Gastroesophageal sphincter (tissue), 4 donors: ENCODE measurements around the gene LMNA. TPM values are rescaled to one million over a fixed set of nuclear protein-coding genes. Genes with fewer than 3 reads are reported as not detected.

Source experiments
- ATAC-seq: fragments of 150-250 bp; one replicate; pipeline ENCODE4 v1.9.1; 2016; ENCODE audit warnings: mild to moderate bottlenecking, moderate library complexity
- H3K27ac ChIP-seq, 4 donors: fragments of 200-600 bp; sonication (generic) in 3 of 4; 1 replicate in 3 of 4; 2 replicates in 1 of 4; pipeline ENCODE4 v1.5.1; 2016 to 2019
- H3K27me3 ChIP-seq: fragments of 200-600 bp; sonication (generic); one replicate; pipeline ENCODE4 v1.5.1; 2019
- H3K36me3 ChIP-seq, 2 donors: fragments of 200-600 bp; sonication (generic); one replicate each; pipeline ENCODE4 v1.5.1; 2019; ENCODE audit warnings: control low read depth in 1 of 2
- H3K4me1 ChIP-seq, 3 donors: fragments of 200-600 bp; sonication (generic); 1 replicate in 2 of 3; 2 replicates in 1 of 3; pipeline ENCODE4 v1.5.1; 2016 to 2019; ENCODE audit warnings: control low read depth in 2 of 3
- H3K4me3 ChIP-seq, 2 donors: fragments of 200-600 bp; sonication (generic); one replicate each; pipeline ENCODE4 v1.5.1; 2019; ENCODE audit warnings: mild to moderate bottlenecking in 1 of 2, moderate library complexity in 1 of 2
- H3K9me3 ChIP-seq, 3 donors: fragments of 200-600 bp; sonication (generic); one replicate each; pipeline ENCODE4 v1.5.1; 2017 to 2019; ENCODE audit warnings: control low read depth in 2 of 3
- EP300 ChIP-seq: sonication (generic); formaldehyde crosslinking; IDR thresholded peaks from one replicate; pipeline ENCODE4 v1.6.1; 2017; ENCODE audit warnings: antibody characterized with exemption, mild to moderate bottlenecking
- POLR2A ChIP-seq, 2 donors: fragments of 450-650 bp; IDR thresholded peaks; one replicate each; pipeline ENCODE4 v1.6.1; 2017; ENCODE audit warnings: antibody characterized with exemption in 2 of 2, mild to moderate bottlenecking in 2 of 2, moderate library complexity in 1 of 2
- POLR2AphosphoS5 ChIP-seq: sonication (generic); formaldehyde crosslinking; IDR thresholded peaks from one replicate; pipeline ENCODE4 v1.6.1; 2017; ENCODE audit warnings: antibody characterized with exemption
- WGBS, 2 donors: methylation state at CpG; one replicate each; pipeline ENCODE4 v1.1.5; 2018; ENCODE audit warnings: low coverage in 1 of 2; 5-methylcytosine and 5-hydroxymethylcytosine counted together
- total RNA-seq, 4 donors: library from RNA; depleted of rRNA; stranded (reverse); fragments of >200 nt; gene quantifications; one replicate each; pipeline ENCODE4 v1.1.0, GENCODE V29; 2016
- TF ChIP-seq, protein P1 (sequence below), 4 experiments: fragments of 200-600 bp in 2 of 4; fragments of 450-650 bp in 2 of 4; sonication (generic) in 1 of 4; IDR thresholded peaks; one replicate each; pipeline ENCODE4 v1.5.1; 2017 to 2019; ENCODE audit warnings: antibody characterized with exemption in 4 of 4, mild to moderate bottlenecking in 2 of 4, moderate library complexity in 2 of 4

LMNA gene
- total RNA-seq, 4 donors from 2014 or later: 327 to 617 (median 519) TPM

DNA sequence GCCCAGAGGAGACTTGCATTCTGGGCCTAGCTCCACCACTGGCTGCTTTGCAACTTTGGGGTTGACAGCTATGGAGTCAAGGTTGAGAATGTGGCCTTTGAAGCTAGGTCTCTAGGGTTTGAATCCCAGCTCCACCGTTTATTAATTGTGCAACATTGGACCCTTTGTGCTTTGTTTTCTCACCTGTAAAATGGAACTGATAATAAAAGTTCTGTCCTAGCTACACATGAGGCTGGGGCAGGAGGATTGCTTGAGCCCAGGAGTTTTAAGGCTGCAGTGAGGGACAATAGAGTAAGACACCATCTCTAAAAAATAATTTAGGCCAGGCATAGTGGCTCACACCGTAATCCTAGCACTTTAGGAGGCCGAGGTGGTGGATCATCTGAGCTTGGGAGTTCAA is 15.2 kb upstream of the LMNA start:
- no peak for ATAC-seq
- Histone ChIP-seq H3K27me3 (no peaks in the 10 kb centered on the region), H3K36me3 (no peaks in the 10 kb centered on the region), H3K27ac (peak overlapping the region in 2 of 4 donors; percentile 26 to 88), H3K9me3 (no peaks in the 10 kb centered on the region), H3K4me1 (peaks cover 7 to 68% (median 48%) of the 10 kb centered on the region in 3 donors), H3K4me3 (no peak overlapping the region)
- 0% methylated on average over 1 of the region's 3 CpGs; no CpG with 5 or more reads in 1 of the 2 donors for WGBS, 2 donors
- TF ChIP-seq POLR2AphosphoS5 (no peak), EP300 (no peak), POLR2A (IDR thresholded peaks at IDR 0.05) (no peak)
- TF ChIP-seq, protein P1, sequence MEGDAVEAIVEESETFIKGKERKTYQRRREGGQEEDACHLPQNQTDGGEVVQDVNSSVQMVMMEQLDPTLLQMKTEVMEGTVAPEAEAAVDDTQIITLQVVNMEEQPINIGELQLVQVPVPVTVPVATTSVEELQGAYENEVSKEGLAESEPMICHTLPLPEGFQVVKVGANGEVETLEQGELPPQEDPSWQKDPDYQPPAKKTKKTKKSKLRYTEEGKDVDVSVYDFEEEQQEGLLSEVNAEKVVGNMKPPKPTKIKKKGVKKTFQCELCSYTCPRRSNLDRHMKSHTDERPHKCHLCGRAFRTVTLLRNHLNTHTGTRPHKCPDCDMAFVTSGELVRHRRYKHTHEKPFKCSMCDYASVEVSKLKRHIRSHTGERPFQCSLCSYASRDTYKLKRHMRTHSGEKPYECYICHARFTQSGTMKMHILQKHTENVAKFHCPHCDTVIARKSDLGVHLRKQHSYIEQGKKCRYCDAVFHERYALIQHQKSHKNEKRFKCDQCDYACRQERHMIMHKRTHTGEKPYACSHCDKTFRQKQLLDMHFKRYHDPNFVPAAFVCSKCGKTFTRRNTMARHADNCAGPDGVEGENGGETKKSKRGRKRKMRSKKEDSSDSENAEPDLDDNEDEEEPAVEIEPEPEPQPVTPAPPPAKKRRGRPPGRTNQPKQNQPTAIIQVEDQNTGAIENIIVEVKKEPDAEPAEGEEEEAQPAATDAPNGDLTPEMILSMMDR (IDR thresholded peaks at IDR 0.05): no peak

DNA sequence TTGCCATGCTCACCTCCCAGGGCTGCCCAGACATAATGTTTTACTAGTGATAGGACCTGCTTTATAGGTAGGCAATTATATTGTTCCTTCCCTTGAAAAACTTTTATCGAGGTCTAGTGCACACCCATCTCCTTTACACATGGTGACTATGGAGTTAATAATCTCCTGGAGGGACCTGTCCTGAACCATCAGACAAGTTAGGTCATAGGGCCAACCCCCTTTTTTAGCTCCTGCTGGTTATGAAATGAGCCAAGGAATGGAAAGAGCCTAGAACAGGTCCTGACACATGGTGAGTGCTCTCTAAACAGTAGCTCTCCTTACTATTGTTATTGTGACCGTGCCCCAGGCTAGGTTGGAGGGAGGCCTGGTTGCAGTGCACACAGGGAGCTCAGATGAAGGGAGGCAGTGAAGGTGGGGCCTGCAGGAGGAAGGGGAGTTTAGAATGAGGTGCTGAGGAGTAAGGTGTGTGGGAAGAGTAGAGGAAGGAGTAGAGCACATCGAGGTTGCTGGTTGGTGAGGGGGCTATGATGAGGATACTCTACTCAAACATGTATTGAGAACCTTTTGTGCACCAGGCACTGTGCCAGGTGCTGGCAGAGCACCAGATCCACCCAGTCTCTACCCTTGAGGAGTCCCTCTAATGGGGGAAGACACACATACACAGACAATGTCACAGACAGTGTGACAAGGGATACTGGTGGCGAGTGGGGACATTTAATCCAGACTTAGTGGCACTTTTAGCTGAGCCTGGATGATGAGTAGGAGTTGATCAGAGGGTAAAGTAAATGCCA is 14.1 kb upstream of the LMNA start:
- Histone ChIP-seq H3K27ac (peak overlapping the region in 3 of 4 donors; percentile 41 to 97 (median 94)), H3K4me1 (peaks cover 14 to 80% (median 59%) of the 10 kb centered on the region in 3 donors), H3K36me3 (no peaks in the 10 kb centered on the region), H3K4me3 (no peak overlapping the region), H3K9me3 (no peaks in the 10 kb centered on the region), H3K27me3 (no peaks in the 10 kb centered on the region)
- ATAC-seq: no peak
- 58 to 59% methylated on average over 3 to 4 of the region's 4 CpGs for WGBS, 2 donors
- TF ChIP-seq POLR2A (IDR thresholded peaks at IDR 0.05) (no peak), EP300 (no peak), POLR2AphosphoS5 (no peak)
- TF ChIP-seq, protein P1 (IDR thresholded peaks at IDR 0.05): no peak

DNA sequence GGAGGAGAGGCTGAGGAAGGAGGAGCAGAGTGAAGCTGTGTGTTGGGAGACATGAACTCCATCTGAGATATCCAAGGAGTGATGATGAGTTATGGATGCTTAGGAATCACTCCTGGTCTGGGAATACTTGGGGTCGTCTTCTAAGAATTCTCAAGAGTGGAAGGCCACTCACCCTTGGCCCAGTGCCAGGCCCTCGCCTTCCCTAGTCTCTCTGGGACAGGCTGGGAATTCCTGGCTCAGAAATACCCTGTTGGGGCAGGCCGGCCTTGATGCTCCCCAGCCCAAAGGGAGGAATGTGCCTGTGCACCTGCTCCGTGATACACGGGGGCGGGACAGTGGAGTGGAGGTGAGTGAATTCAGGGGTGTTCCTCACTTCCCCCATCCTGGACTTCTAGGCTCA is 12.6 kb upstream of the LMNA start:
- H3K27me3 ChIP-seq: no peaks in the 10 kb centered on the region
- H3K9me3 ChIP-seq: no peaks in the 10 kb centered on the region
- 40 to 53% methylated on average over 1 to 2 of the region's 6 CpGs for WGBS, 2 donors
- H3K4me3 ChIP-seq: no peak overlapping the region
- ATAC-seq: no peak
- TF ChIP-seq, protein P1 (IDR thresholded peaks at IDR 0.05): no peak
- TF ChIP-seq POLR2AphosphoS5 (no peak), EP300 (no peak), POLR2A (IDR thresholded peaks at IDR 0.05) (no peak)
- H3K27ac ChIP-seq: peak overlapping the region in 3 of 4 donors; percentile 94 to 98 (median 97)
- peaks cover 18 to 81% (median 61%) of the 10 kb centered on the region in 3 donors for H3K4me1 ChIP-seq
- H3K36me3 ChIP-seq: no peaks in the 10 kb centered on the region

DNA sequence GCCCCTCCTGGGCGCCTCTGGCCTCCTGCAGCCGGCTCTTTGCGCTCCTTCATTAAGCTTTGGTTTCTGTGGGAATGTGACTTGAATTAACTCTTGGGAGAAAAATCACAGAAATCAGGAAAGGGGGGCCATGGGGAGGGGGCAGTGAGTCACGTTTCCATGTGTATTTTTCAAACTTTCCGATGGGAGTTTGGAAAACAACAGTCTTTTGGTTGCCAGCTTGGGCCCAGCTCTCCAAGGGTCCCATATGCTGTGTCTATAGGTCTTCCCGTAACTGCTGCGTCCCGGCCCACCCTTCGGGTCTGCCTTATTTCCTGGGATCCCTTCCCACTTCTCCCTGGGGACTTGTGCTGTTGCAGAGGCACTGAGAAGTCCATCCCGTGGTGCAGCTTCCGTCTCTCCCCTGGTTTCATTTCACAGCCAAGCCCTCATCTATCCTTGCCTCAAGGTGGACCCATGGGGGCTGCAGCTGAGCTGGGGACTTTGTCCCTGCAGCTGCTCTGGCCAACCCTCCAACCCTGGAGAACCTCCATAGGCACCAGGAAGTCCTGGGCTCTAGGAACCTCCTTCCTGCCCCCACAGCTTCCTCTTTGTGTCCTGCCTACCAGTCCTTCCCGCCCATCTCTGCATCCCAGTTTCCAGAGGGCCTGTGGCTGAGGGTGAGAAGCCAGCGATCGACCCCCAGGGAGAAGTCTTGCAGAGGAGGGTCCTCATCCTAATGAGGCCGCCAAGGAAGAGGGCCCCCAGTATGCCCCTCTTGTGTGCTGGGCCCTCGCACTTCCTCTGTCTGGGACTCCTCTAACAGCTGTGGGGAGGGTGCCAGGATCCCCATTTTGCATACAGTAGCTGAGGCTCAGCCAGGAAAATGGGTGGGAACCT is 11.6 kb upstream of the LMNA start:
- TF ChIP-seq EP300 (no peak), POLR2AphosphoS5 (no peak), POLR2A (IDR thresholded peaks at IDR 0.05) (no peak)
- TF ChIP-seq, protein P1 (IDR thresholded peaks at IDR 0.05): no peak
- ATAC-seq: no peak
- no peak overlapping the region for H3K4me3 ChIP-seq
- H3K4me1 ChIP-seq: peaks cover 18 to 79% (median 63%) of the 10 kb centered on the region in 3 donors
- peak overlapping the region; percentile 87 to 98 (median 96) for H3K27ac ChIP-seq
- no peaks in the 10 kb centered on the region for H3K9me3 ChIP-seq
- 43 to 45% methylated on average over 4 of the region's 16 CpGs for WGBS, 2 donors
- no peaks in the 10 kb centered on the region for H3K36me3 ChIP-seq
- H3K27me3 ChIP-seq: no peaks in the 10 kb centered on the region
